Measurements from ENCODE around the gene FRMD1. TPM values are rescaled to one million over a fixed set of nuclear protein-coding genes. Genes with fewer than 3 reads are reported as not detected.

Gene FRMD1
- total RNA-seq, 1 experiment from 2014 or later: not detected

DNA sequence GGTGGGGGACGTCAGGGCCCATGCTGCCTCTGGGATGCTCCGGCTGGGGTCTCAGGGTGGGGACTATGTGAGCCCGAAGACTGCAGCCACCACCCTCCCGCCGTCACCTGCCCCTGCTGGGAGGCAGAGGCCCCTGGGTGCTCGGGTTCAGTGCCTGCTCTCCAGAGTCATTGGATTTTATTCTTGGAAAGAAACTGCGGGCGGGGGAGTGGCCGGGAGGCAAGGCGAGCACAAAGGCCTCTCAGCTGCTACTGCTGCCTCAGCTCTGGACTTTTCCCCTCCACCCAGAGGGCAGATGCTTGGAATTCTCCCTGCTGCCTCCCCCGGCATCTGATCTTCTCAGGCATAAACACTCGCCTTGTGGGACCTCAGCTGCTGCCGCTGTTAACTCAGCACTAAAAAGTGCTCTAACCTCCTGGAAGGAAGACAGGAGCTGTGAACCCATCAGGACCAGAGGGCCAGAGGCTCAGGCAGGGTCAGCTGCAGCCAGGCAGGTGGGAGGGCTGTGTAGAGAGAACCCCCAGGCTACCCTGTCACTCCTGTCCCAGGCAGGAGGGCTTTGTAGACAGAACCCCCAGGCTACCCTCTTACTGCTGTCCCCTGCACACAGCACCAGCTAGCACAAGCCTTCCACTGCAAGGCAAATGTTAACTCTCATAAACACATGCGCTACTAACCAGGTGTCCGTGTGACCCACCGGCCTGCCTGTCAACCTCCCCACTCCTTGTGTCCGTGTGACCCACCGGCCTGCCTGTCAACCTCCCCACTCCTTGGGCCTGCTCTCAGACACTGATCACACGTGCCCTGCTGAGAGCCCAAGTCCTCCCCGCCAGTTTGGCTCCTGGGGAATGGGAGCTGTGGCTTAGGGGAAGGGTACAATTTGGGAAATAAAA, 9.4 kb upstream of the FRMD1 start:
- ChIA-PET RAD21 (ENCODE audit: low non-redundant PET in 1 of 2, low total read pairs in 2 of 2, uncharacterized antibody in 2 of 2, unreplicated experiment in 2 of 2) (no interaction called here), POLR2A (no interaction called here), CTCF (no interaction called here)
- Histone ChIP-seq H3K9me2 (ENCODE audit: insufficient read depth) (no peaks in the 10 kb centered on the region), H3K9me3 (ENCODE audit: control insufficient read depth in 1 of 2, insufficient read depth in 1 of 2, low read depth in 1 of 2, low read length in 2 of 2) (no peaks in the 10 kb centered on the region), H3K27ac (ENCODE audit: low read depth, low read length) (no peak overlapping the region), H4K20me1 (ENCODE audit: insufficient read depth) (no peaks in the 10 kb centered on the region), H3K4me2 (ENCODE audit: low read length) (no peak overlapping the region), H3K9ac (ENCODE audit: low read length) (no peak overlapping the region), H3K79me2 (ENCODE audit: insufficient read depth, low read length) (no peaks in the 10 kb centered on the region), H3K36me3 (ENCODE audit: control insufficient read depth in 1 of 2, insufficient read depth in 2 of 2, low read length in 2 of 2) (no peaks in the 10 kb centered on the region), H3K4me3 (replicated peaks in 1 of 2; ENCODE audit: low read depth in 1 of 2, low read length in 2 of 2) (no peak overlapping the region), H3K27me3 (ENCODE audit: insufficient read depth, low read length) (peaks cover 4% of the 10 kb centered on the region; the same call in 1 of the 2 replicates), H2AFZ (ENCODE audit: low read depth, low read length, poor library complexity, severe bottlenecking) (no peak overlapping the region), H3K4me1 (ENCODE audit: control insufficient read depth in 1 of 2, insufficient read depth in 2 of 2, low read length in 2 of 2) (no peaks in the 10 kb centered on the region; a peak in 1 of 4 replicates)
- intact Hi-C loops (cut with micrococcal nuclease): no loop called here
- ATAC-seq: no peak
- TF ChIP-seq ELF1 (IDR thresholded peaks at IDR 0.05; ENCODE audit: borderline replicate concordance, low read depth) (no peak), POLR2A (IDR thresholded peaks at IDR 0.05; ENCODE audit: borderline replicate concordance, extremely low read depth, insufficient read depth, insufficient read length) (no peak), CBX3 (IDR thresholded peaks at IDR 0.05; ENCODE audit: low read depth) (no peak), CEBPB (IDR thresholded peaks at IDR 0.05; ENCODE audit: low read depth) (no peak), FOSL1 (IDR thresholded peaks at IDR 0.05; ENCODE audit: low read depth) (no peak), EGR1 (IDR thresholded peaks at IDR 0.05; ENCODE audit: low read depth) (no peak), SRF (IDR thresholded peaks at IDR 0.05; ENCODE audit: low read depth) (no peak), RAD21 (IDR thresholded peaks at IDR 0.05; ENCODE audit: low read depth) (no peak)
- TF ChIP-seq, protein P1, sequence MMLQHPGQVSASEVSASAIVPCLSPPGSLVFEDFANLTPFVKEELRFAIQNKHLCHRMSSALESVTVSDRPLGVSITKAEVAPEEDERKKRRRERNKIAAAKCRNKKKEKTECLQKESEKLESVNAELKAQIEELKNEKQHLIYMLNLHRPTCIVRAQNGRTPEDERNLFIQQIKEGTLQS (IDR thresholded peaks at IDR 0.05): no peak
- TF ChIP-seq, protein P2, sequence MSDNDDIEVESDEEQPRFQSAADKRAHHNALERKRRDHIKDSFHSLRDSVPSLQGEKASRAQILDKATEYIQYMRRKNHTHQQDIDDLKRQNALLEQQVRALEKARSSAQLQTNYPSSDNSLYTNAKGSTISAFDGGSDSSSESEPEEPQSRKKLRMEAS (IDR thresholded peaks at IDR 0.05): no peak
- no TSS peak for BruUV-seq (replicated peaks)
- DNase-seq (ENCODE audit: low read depth, low spot score): no peak

Measured in HCT116 (cell line).